Activated CD4-positive, alpha-beta memory T cell treated with anti-CD3 and anti-CD28 coated beads for 36 hours (primary cell): ENCODE measurements around the gene GET3. TPM values are rescaled to one million over a fixed set of nuclear protein-coding genes. Genes with fewer than 3 reads are reported as not detected.

Experiments used
- CTCF ChIA-PET: fragments of 350-600 bp; sonication (Branson Sonifier 250); formaldehyde crosslinking; loops from one replicate; lab custom pipeline; 2021; ENCODE audit warnings: antibody characterized with exemption, inconsistent platforms; lab: Charles Lee
- POLR2A ChIA-PET: fragments of 350-600 bp; sonication (Branson Sonifier 250); formaldehyde crosslinking; loops from one replicate; lab custom pipeline; 2021; ENCODE audit warnings: antibody characterized with exemption; lab: Charles Lee
- DNase-seq: peaks from one replicate; pipeline ENCODE4 v3.0.0-alpha.2; 2020
- H3K27ac Mint-ChIP-seq: one replicate; pipeline ENCODE4 v1.8.0; 2021; ENCODE audit warnings: mixed read lengths
- H3K27me3 Mint-ChIP-seq: one replicate; pipeline ENCODE4 v1.8.0; 2021; ENCODE audit warnings: mixed read lengths
- H3K36me3 Mint-ChIP-seq: one replicate; pipeline ENCODE4 v1.8.0; 2021; ENCODE audit warnings: mixed read lengths
- H3K4me1 Mint-ChIP-seq: one replicate; pipeline ENCODE4 v1.8.0; 2021; ENCODE audit warnings: low read depth, mixed read lengths
- H3K4me3 Mint-ChIP-seq: one replicate; pipeline ENCODE4 v1.8.0; 2021; ENCODE audit warnings: mild to moderate bottlenecking, mixed read lengths
- H3K9me3 Mint-ChIP-seq: one replicate; pipeline ENCODE4 v1.8.0; 2021; ENCODE audit warnings: mixed read lengths
- intact Hi-C: fragments of 100-400 bp; cut with micrococcal nuclease; formaldehyde crosslinking; loops from one replicate; pipeline ENCODE4 v1.15.1; 2023
- total RNA-seq, 2 experiments: library from RNA; stranded (reverse); gene quantifications; one replicate each; pipeline ENCODE4 v1.2.3, GENCODE V29; 2021

Gene GET3
- total RNA-seq, 2 experiments from 2014 or later: 54.2 TPM

- peaks cover 32% of the 10 kb centered on the region for H3K4me1 Mint-ChIP-seq
- H3K27ac Mint-ChIP-seq: no peak overlapping the region
- H3K27me3 Mint-ChIP-seq: no peaks in the 10 kb centered on the region
- H3K4me3 Mint-ChIP-seq: no peak overlapping the region
- intact Hi-C loops: no loop called here
- CTCF ChIA-PET: interaction anchor here (2.1 kb wide), 1 partner anchor 28 kb away, joined by 5 read pairs; no protein-coding TSS in a partner anchor
- H3K9me3 Mint-ChIP-seq: no peaks in the 10 kb centered on the region
- peaks cover 46% of the 10 kb centered on the region for H3K36me3 Mint-ChIP-seq
- no peak for DNase-seq
- POLR2A ChIA-PET: no interaction called here
Observed at GRCh38 chr19:12730064-12730463, 7.2 kb upstream of the GET3 start.

GRCh38 chr19:12731337-12731736, 6.0 kb upstream of the GET3 start:
- no peak overlapping the region for H3K27ac Mint-ChIP-seq
- CTCF ChIA-PET: interaction anchor here (0.7 to 3.1 kb wide), 5 partner anchors 9 to 35 kb away, joined by 3 to 44 read pairs (median 5); partner anchors contain the start of gene TNPO2
- H3K36me3 Mint-ChIP-seq: peaks cover 46% of the 10 kb centered on the region
- intact Hi-C loops: no loop called here
- no peaks in the 10 kb centered on the region for H3K27me3 Mint-ChIP-seq
- no peak overlapping the region for H3K4me3 Mint-ChIP-seq
- POLR2A ChIA-PET: interaction anchor here (1.1 kb wide), 1 partner anchor 9 kb away, joined by 6 read pairs; no protein-coding TSS in a partner anchor
- no peaks in the 10 kb centered on the region for H3K9me3 Mint-ChIP-seq
- DNase-seq: no peak
- H3K4me1 Mint-ChIP-seq: peaks cover 35% of the 10 kb centered on the region

GRCh38 chr19:12733369-12734214, 3.7 kb upstream of the GET3 start:
- Mint-ChIP-seq H3K27me3 (no peaks in the 10 kb centered on the region), H3K4me1 (peaks cover 44% of the 10 kb centered on the region), H3K4me3 (peak overlapping the region; percentile 94), H3K36me3 (peaks cover 36% of the 10 kb centered on the region), H3K9me3 (no peaks in the 10 kb centered on the region), H3K27ac (peak overlapping the region; percentile 96)
- DNase-seq: peak; percentile 78
- intact Hi-C loops: loop anchor here (1.0 kb wide), 1 partner anchor 10 kb away; the partner anchor contains the start of gene TNPO2
- ChIA-PET POLR2A (interaction anchor here (0.6 to 3.6 kb wide), 10 partner anchors 9 to 1128 kb away, joined by 3 to 73 read pairs (median 4); partner anchors contain the start of genes DHPS, FBXW9, GCDH and JUNB), CTCF (interaction anchor here (0.8 to 8.5 kb wide), 14 partner anchors 12 to 186 kb away, joined by 3 to 116 read pairs (median 6); partner anchors contain the start of genes FBXW9, JUNB, PRDX2 and RNASEH2A)

GRCh38 chr19:12737835-12738351, 596 bp downstream of the GET3 start:
- Mint-ChIP-seq H3K4me1 (peaks cover 28% of the 10 kb centered on the region), H3K36me3 (peaks cover 29% of the 10 kb centered on the region), H3K4me3 (peak overlapping the region; percentile 100), H3K27ac (no peak overlapping the region), H3K9me3 (no peaks in the 10 kb centered on the region), H3K27me3 (no peaks in the 10 kb centered on the region)
- intact Hi-C loops: loop anchor here (1.0 to 5.0 kb wide), 3 partner anchors 16 to 199 kb away; partner anchors contain the start of genes CALR and JUNB
- DNase-seq: no peak
- ChIA-PET POLR2A (interaction anchor here (0.8 to 2.3 kb wide), 3 partner anchors 14 to 41 kb away, joined by 3 to 16 read pairs (median 4); partner anchors contain the start of genes FBXW9 and TNPO2), CTCF (interaction anchor here (1.0 to 8.5 kb wide), 7 partner anchors 14 to 59 kb away, joined by 3 to 116 read pairs (median 4); partner anchors contain the start of gene TNPO2)

GRCh38 chr19:12745166-12745897, 8.0 kb downstream of the GET3 start:
- H3K27ac Mint-ChIP-seq: no peak overlapping the region
- peaks cover 4% of the 10 kb centered on the region for H3K4me1 Mint-ChIP-seq
- CTCF ChIA-PET: interaction anchor here (0.6 to 5.8 kb wide), 3 partner anchors 11 to 19 kb away, joined by 3 to 40 read pairs (median 4); no protein-coding TSS in a partner anchor
- no peak for DNase-seq
- H3K36me3 Mint-ChIP-seq: peaks cover 36% of the 10 kb centered on the region
- intact Hi-C loops: no loop called here
- no peaks in the 10 kb centered on the region for H3K27me3 Mint-ChIP-seq
- POLR2A ChIA-PET: no interaction called here
- H3K9me3 Mint-ChIP-seq: peaks cover 7% of the 10 kb centered on the region
- no peak overlapping the region for H3K4me3 Mint-ChIP-seq

GRCh38 chr19:12748489-12748888, 11.2 kb downstream of the GET3 start:
- peaks cover 7% of the 10 kb centered on the region for H3K27me3 Mint-ChIP-seq
- peaks cover 25% of the 10 kb centered on the region for H3K36me3 Mint-ChIP-seq
- peaks cover 7% of the 10 kb centered on the region for H3K9me3 Mint-ChIP-seq
- CTCF ChIA-PET: interaction anchor here (1.1 to 5.8 kb wide), 2 partner anchors 8 to 18 kb away, joined by 4 to 40 read pairs; no protein-coding TSS in a partner anchor
- no peak overlapping the region for H3K27ac Mint-ChIP-seq
- no peak for DNase-seq
- intact Hi-C loops: no loop called here
- H3K4me3 Mint-ChIP-seq: no peak overlapping the region
- POLR2A ChIA-PET: interaction anchor here (0.5 kb wide), 1 partner anchor 131 kb away, joined by 5 read pairs; no protein-coding TSS in a partner anchor
- peaks cover 4% of the 10 kb centered on the region for H3K4me1 Mint-ChIP-seq

GRCh38 chr19:12749938-12750521, 12.7 kb downstream of the GET3 start:
- DNase-seq: no peak
- Mint-ChIP-seq H3K4me1 (peaks cover 4% of the 10 kb centered on the region), H3K27me3 (peaks cover 7% of the 10 kb centered on the region), H3K27ac (no peak overlapping the region), H3K9me3 (peaks cover 7% of the 10 kb centered on the region), H3K4me3 (no peak overlapping the region), H3K36me3 (peaks cover 23% of the 10 kb centered on the region)
- ChIA-PET CTCF (interaction anchor here (0.9 to 1.7 kb wide), 3 partner anchors 10 to 77 kb away, joined by 3 to 9 read pairs (median 3); no protein-coding TSS in a partner anchor), POLR2A (no interaction called here)
- intact Hi-C loops: no loop called here

- peaks cover 7% of the 10 kb centered on the region for H3K9me3 Mint-ChIP-seq
- CTCF ChIA-PET: interaction anchor here (1.2 to 1.7 kb wide), 2 partner anchors 10 to 15 kb away, joined by 3 to 9 read pairs; no protein-coding TSS in a partner anchor
- intact Hi-C loops: no loop called here
- POLR2A ChIA-PET: no interaction called here
- H3K36me3 Mint-ChIP-seq: peaks cover 21% of the 10 kb centered on the region
- no peak overlapping the region for H3K27ac Mint-ChIP-seq
- H3K4me1 Mint-ChIP-seq: peaks cover 4% of the 10 kb centered on the region
- no peak for DNase-seq
- H3K4me3 Mint-ChIP-seq: no peak overlapping the region
- H3K27me3 Mint-ChIP-seq: peaks cover 7% of the 10 kb centered on the region
Observed at GRCh38 chr19:12750851-12751250, 13.6 kb downstream of the GET3 start.

- no peak within 1 kb of the TSS for H3K27ac Mint-ChIP-seq
- POLR2A ChIA-PET: no interaction called here
Observed at GRCh38 chr19:12751635-12752034, 14.3 kb downstream of the GET3 start, which contains the start of gene BEST2. TSS of gene BEST2 (plus strand) at chr19:12751791. CDS start at chr19:12752593, 802 bp downstream.

GRCh38 chr19:12752056-12752781, 14.9 kb downstream of the GET3 start:
- Mint-ChIP-seq H3K4me3 (no peak overlapping the region), H3K9me3 (peaks cover 7% of the 10 kb centered on the region), H3K36me3 (peaks cover 12% of the 10 kb centered on the region), H3K27me3 (peaks cover 12% of the 10 kb centered on the region), H3K27ac (no peak overlapping the region), H3K4me1 (peaks cover 4% of the 10 kb centered on the region)
- intact Hi-C loops: no loop called here
- CTCF ChIA-PET: interaction anchor here (1.4 to 1.7 kb wide), 3 partner anchors 8 to 96 kb away, joined by 6 to 7 read pairs (median 6); no protein-coding TSS in a partner anchor
- POLR2A ChIA-PET: no interaction called here
- DNase-seq: no peak

More at GRCh38 chr19:12751635-12752034, 14.3 kb downstream of the GET3 start, which contains the start of gene BEST2:
- no peak within 1 kb of the TSS for H3K4me3 Mint-ChIP-seq
- peaks cover 4% of the 10 kb centered on the region for H3K4me1 Mint-ChIP-seq
- peaks cover 12% of the 10 kb centered on the region for H3K27me3 Mint-ChIP-seq
- H3K36me3 Mint-ChIP-seq: peaks cover 18% of the 10 kb centered on the region
- CTCF ChIA-PET: interaction anchor here (1.4 to 1.7 kb wide), 2 partner anchors 8 to 14 kb away, joined by 6 to 7 read pairs; no protein-coding TSS in a partner anchor
- intact Hi-C loops: no loop called here
- no peak for DNase-seq
- H3K9me3 Mint-ChIP-seq: peaks cover 7% of the 10 kb centered on the region
